GM19193 (cell line): ENCODE measurements around the gene CEP85L.

Source experiments
- POLR2A ChIP-seq: IDR thresholded peaks from 4 replicates; pipeline ENCODE4 v1.6.1; 2011; ENCODE audit not compliant: insufficient read depth, insufficient read length; ENCODE audit errors: extremely low read depth

The CEP85L gene

GRCh38 chr6:118500130-118501015 lies 151.0 kb downstream of the CEP85L start:
- no peak for TF ChIP-seq POLR2A

GRCh38 chr6:118495485-118496280 lies 155.7 kb downstream of the CEP85L start:
- no peak for TF ChIP-seq POLR2A

GRCh38 chr6:118494091-118494490 lies 157.3 kb downstream of the CEP85L start:
- TF ChIP-seq POLR2A: no peak

- no peak for TF ChIP-seq POLR2A
Observed at GRCh38 chr6:118489990-118490389, 161.4 kb downstream of the CEP85L start.

GRCh38 chr6:118488631-118489030 lies 162.8 kb downstream of the CEP85L start:
- TF ChIP-seq POLR2A: no peak

GRCh38 chr6:118485601-118486550 lies 165.5 kb downstream of the CEP85L start:
- TF ChIP-seq POLR2A: no peak

- no peak for TF ChIP-seq POLR2A
Observed at GRCh38 chr6:118476551-118476950, 174.8 kb downstream of the CEP85L start.

- no peak for TF ChIP-seq POLR2A
Observed at GRCh38 chr6:118473266-118473665, 178.1 kb downstream of the CEP85L start.

- TF ChIP-seq POLR2A: no peak
Observed at GRCh38 chr6:118469468-118469867, 181.9 kb downstream of the CEP85L start.

GRCh38 chr6:118468682-118469465 lies 182.5 kb downstream of the CEP85L start:
- TF ChIP-seq POLR2A: no peak

GRCh38 chr6:118467181-118467580 lies 184.2 kb downstream of the CEP85L start:
- TF ChIP-seq POLR2A: no peak

GRCh38 chr6:118464620-118465019 lies 186.8 kb downstream of the CEP85L start:
- no peak for TF ChIP-seq POLR2A

- no peak for TF ChIP-seq POLR2A
Observed at GRCh38 chr6:118460958-118461470, 190.4 kb downstream of the CEP85L start.

- TF ChIP-seq POLR2A: no peak
Observed at GRCh38 chr6:118456982-118457381, 194.4 kb downstream of the CEP85L start.
